HCT116 (cell line): ENCODE data around the gene ZSCAN5A. TPM values are rescaled to one million over a fixed set of nuclear protein-coding genes. Genes with fewer than 3 reads are reported as not detected.

Experiments used
- ATAC-seq: fragments of 200-7000 bp; cut with Tn5 transposase; 2 replicates; pipeline ENCODE4 v1.9.1; 2020; ENCODE audit warnings: mild to moderate bottlenecking, moderate library complexity
- BruUV-seq: library from RNA; stranded (reverse); fragments of 400-500 nt; replicated peaks from 2 replicates; lab custom pipeline; 2021; lab: Mats Ljungman, UMichigan
- CTCF ChIA-PET: fragments of 300-600 bp; sonication (Branson Sonifier 250); formaldehyde crosslinking; loops from one replicate; lab custom pipeline; 2021; ENCODE audit warnings: antibody characterized with exemption; lab: Charles Lee
- POLR2A ChIA-PET: fragments of 300-600, 350-600 bp; sonication (Branson Sonifier 250); formaldehyde crosslinking; loops from one replicate; lab custom pipeline; 2021; ENCODE audit warnings: antibody characterized with exemption; lab: Charles Lee
- RAD21 ChIA-PET, 2 experiments: fragments of 300-600 bp; sonication (Branson Sonifier 250); formaldehyde crosslinking; loops; one replicate each; lab custom pipeline; 2023; ENCODE audit warnings: low total read pairs in 2 of 2; ENCODE audit not compliant: uncharacterized antibody in 2 of 2, unreplicated experiment in 2 of 2, low non-redundant PET in 1 of 2; lab: Charles Lee
- DNase-seq: peaks from one replicate; pipeline ENCODE4 v3.0.0-alpha.2; 2010; ENCODE audit warnings: low read depth, low spot score
- H2AFZ ChIP-seq: fragments of 200-600 bp; shearing (Covaris generic), sonication (generic); 2 replicates; pipeline ENCODE4 v1.6.1; 2017; ENCODE audit warnings: low read depth, mixed run types, mixed read lengths, antibody characterized with exemption, low read length; ENCODE audit not compliant: poor library complexity, severe bottlenecking
- H3K27ac ChIP-seq: 2 replicates; pipeline ENCODE4 v1.5.1; 2012; ENCODE audit warnings: low read depth, low read length
- H3K27me3 ChIP-seq: fragments of 200-600 bp; sonication (generic); 2 replicates; pipeline ENCODE4 v1.6.1; 2016; ENCODE audit warnings: mixed run types, low read length, mixed read lengths; ENCODE audit not compliant: insufficient read depth
- H3K36me3 ChIP-seq, 2 experiments: fragments of 200-500 bp in 1 of 2; fragments of 200-600 bp in 1 of 2; sonication (Bioruptor generic) in 1 of 2; sonication (generic) in 1 of 2; 2 replicates each; pipeline versions ENCODE4 v1.5.1 to v1.6.1; 2014 to 2016; ENCODE audit warnings: low read length in 2 of 2, inconsistent platforms in 1 of 2, mixed read lengths in 1 of 2, mixed run types in 1 of 2; ENCODE audit not compliant: insufficient read depth in 2 of 2, control insufficient read depth in 1 of 2
- H3K4me1 ChIP-seq, 2 experiments: fragments of 200-600 bp in 1 of 2; sonication (generic) in 1 of 2; 2 replicates each; pipeline versions ENCODE4 v1.5.1 to v1.6.1; 2012 to 2017; ENCODE audit warnings: low read length in 2 of 2, inconsistent platforms in 1 of 2, mild to moderate bottlenecking in 1 of 2, mixed read lengths in 1 of 2, mixed run types in 1 of 2, moderate library complexity in 1 of 2; ENCODE audit not compliant: insufficient read depth in 2 of 2, control insufficient read depth in 1 of 2
- H3K4me2 ChIP-seq: fragments of 200-600 bp; sonication (generic); 2 replicates; pipeline ENCODE4 v1.6.1; 2017; ENCODE audit warnings: mixed run types, low read length, mixed read lengths
- H3K4me3 ChIP-seq, 2 experiments: fragments of 200-600 bp in 1 of 2; sonication (generic) in 1 of 2; replicated peaks in 1 of 2; 2 replicates each; pipeline ENCODE4 v1.5.1; 2011 to 2016; ENCODE audit warnings: low read length in 2 of 2, control low read depth in 1 of 2, low read depth in 1 of 2, mild to moderate bottlenecking in 1 of 2, mixed read lengths in 1 of 2, mixed run types in 1 of 2
- H3K79me2 ChIP-seq: fragments of 200-600 bp; sonication (generic); 2 replicates; pipeline ENCODE4 v1.6.1; 2017; ENCODE audit warnings: mild to moderate bottlenecking, mixed run types, low read length, moderate library complexity, mixed read lengths; ENCODE audit not compliant: insufficient read depth
- H3K9ac ChIP-seq: fragments of 200-600 bp; sonication (generic); 2 replicates; pipeline ENCODE4 v1.6.1; 2016; ENCODE audit warnings: low read length, mixed read lengths
- H3K9me2 ChIP-seq: fragments of 200-600 bp; sonication (generic), shearing (Covaris generic); 2 replicates; pipeline ENCODE4 v1.6.1; 2017; ENCODE audit warnings: mixed run types, mild to moderate bottlenecking, moderate library complexity; ENCODE audit not compliant: insufficient read depth
- H3K9me3 ChIP-seq, 2 experiments: fragments of 200-500 bp in 1 of 2; fragments of 200-600 bp in 1 of 2; sonication (Bioruptor generic) in 1 of 2; sonication (generic) in 1 of 2; 2 replicates each; pipeline ENCODE4 v1.6.1; 2014 to 2017; ENCODE audit warnings: low read length in 2 of 2, mixed read lengths in 2 of 2, inconsistent platforms in 1 of 2, low read depth in 1 of 2, mild to moderate bottlenecking in 1 of 2, mixed run types in 1 of 2, moderate library complexity in 1 of 2; ENCODE audit not compliant: control insufficient read depth in 1 of 2, insufficient read depth in 1 of 2
- H4K20me1 ChIP-seq: fragments of 200-600 bp; sonication (generic), shearing (Covaris generic); 2 replicates; pipeline ENCODE4 v1.6.1; 2017; ENCODE audit warnings: mixed run types, mild to moderate bottlenecking, moderate library complexity; ENCODE audit not compliant: insufficient read depth
- CBX3 ChIP-seq: IDR thresholded peaks from 2 replicates; pipeline ENCODE4 v1.6.1; 2012; ENCODE audit warnings: low read depth
- CEBPB ChIP-seq: IDR thresholded peaks from 2 replicates; pipeline ENCODE4 v1.6.1; 2012; ENCODE audit warnings: low read depth
- EGR1 ChIP-seq: IDR thresholded peaks from 2 replicates; pipeline ENCODE4 v1.6.1; 2012; ENCODE audit warnings: low read depth
- ELF1 ChIP-seq: IDR thresholded peaks from 2 replicates; pipeline ENCODE4 v1.6.1; 2012; ENCODE audit warnings: low read depth, borderline replicate concordance
- EZH2 ChIP-seq: fragments of 200-600 bp; sonication (generic); IDR thresholded peaks from 2 replicates; pipeline ENCODE4 v1.6.1; 2017; ENCODE audit warnings: antibody characterized with exemption, mixed run types
- FOSL1 ChIP-seq: IDR thresholded peaks from 2 replicates; pipeline ENCODE4 v1.6.1; 2012; ENCODE audit warnings: low read depth
- JUND ChIP-seq: IDR thresholded peaks from 2 replicates; pipeline ENCODE4 v1.6.1; 2012
- POLR2AphosphoS5 ChIP-seq: IDR thresholded peaks from 2 replicates; pipeline ENCODE4 v1.6.1; 2011; ENCODE audit warnings: mild to moderate bottlenecking, low read depth, low read length, moderate library complexity
- RAD21 ChIP-seq: IDR thresholded peaks from 2 replicates; pipeline ENCODE4 v1.6.1; 2012; ENCODE audit warnings: low read depth, mild to moderate bottlenecking
- SIN3A ChIP-seq: IDR thresholded peaks from 2 replicates; pipeline ENCODE4 v1.6.1; 2012; ENCODE audit warnings: low read depth
- SP1 ChIP-seq: IDR thresholded peaks from 2 replicates; pipeline ENCODE4 v1.6.1; 2012; ENCODE audit warnings: low read depth
- intact Hi-C: fragments of 100-400 bp; cut with micrococcal nuclease; formaldehyde crosslinking; loops from 2 replicates; pipeline ENCODE4 v1.10.0; 2022
- total RNA-seq: library from RNA; stranded (reverse); gene quantifications from one replicate; pipeline ENCODE4 v1.2.1, GENCODE V29; 2021; ENCODE audit not compliant: unreplicated experiment
- TF ChIP-seq, protein P1 (sequence below), 3 experiments: fragments of 200-600 bp in 1 of 3; sonication (generic) in 1 of 3; IDR thresholded peaks in 2 of 3; conservative IDR thresholded peaks in 1 of 3; 2 replicates each; pipeline ENCODE4 v1.5.1; 2012 to 2017; ENCODE audit warnings: low read depth in 2 of 3, low read length in 2 of 3, antibody characterized with exemption in 1 of 3, borderline replicate concordance in 1 of 3, control low read depth in 1 of 3, mild to moderate bottlenecking in 1 of 3, mixed read lengths in 1 of 3, mixed run types in 1 of 3, moderate library complexity in 1 of 3; ENCODE audit not compliant: insufficient read depth in 1 of 3
- TF ChIP-seq, protein P2 (sequence below): IDR thresholded peaks from 2 replicates; pipeline ENCODE4 v1.6.1; 2012

Gene ZSCAN5A
- total RNA-seq, 1 experiment from 2014 or later = 9.2 TPM

DNA sequence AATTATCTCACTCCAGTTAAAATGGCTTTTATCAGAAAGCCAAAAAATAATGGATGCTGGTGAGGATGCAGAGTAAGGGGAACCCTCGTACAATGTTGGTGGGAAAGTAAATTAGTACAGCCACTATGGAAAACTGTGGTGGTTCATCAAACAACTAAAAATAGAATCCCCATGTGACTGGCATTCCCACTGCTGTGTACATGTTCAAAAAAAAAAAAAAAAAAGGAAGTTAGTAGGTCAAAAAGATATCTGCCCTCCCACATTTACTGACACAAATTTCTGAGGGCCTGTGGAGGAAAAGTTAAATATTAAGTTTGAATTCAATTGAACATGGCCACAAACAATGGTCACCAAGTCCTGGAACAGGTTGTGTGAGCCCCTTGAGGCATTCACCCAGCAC lies 9.8 kb upstream of the ZSCAN5A start (continued):
- no peak for TF ChIP-seq RAD21
- TF ChIP-seq JUND = no peak
- no peak for TF ChIP-seq EZH2
- no peak for TF ChIP-seq SIN3A

DNA sequence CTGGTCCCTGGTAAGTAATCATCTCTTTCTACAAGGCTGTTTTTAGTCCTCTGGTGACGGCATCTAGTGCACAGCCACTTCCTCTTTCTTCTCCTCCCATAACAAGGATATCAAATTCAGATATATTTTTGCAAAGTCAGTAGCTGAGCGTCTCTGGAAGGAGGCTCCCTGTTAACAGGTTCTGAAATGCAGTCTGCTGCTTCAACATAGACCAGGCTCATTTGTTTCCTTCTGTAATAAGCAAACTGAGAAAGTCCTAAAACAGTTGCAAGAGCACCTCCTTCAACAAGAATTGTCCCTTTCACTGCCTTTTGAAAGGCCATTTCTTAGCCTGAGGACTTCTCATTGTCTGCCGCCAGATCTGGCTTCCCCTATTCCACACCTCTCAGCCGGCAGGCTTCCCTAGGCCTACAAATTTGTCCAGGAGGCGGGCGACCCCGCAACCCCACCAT lies 7.4 kb upstream of the ZSCAN5A start:
- H3K9me2 ChIP-seq = no peaks in the 10 kb centered on the region
- ChIA-PET CTCF (interaction anchor here (0.9 to 1.9 kb wide), 2 partner anchors 11 to 12 kb away, joined by 4 to 6 read pairs; no protein-coding TSS in a partner anchor), POLR2A (no interaction called here), RAD21 (interaction anchor here in 1 of 2 experiments (0.6 kb wide), 1 partner anchor 150 kb away, joined by 4 read pairs; no protein-coding TSS in a partner anchor)
- intact Hi-C loops = no loop called here
- BruUV-seq = no TSS peak
- H3K36me3 ChIP-seq = no peaks in the 10 kb centered on the region
- ATAC-seq = no peak
- no peaks in the 10 kb centered on the region for H3K79me2 ChIP-seq
- no peak overlapping the region for H3K27ac ChIP-seq
- no peak for DNase-seq
- H2AFZ ChIP-seq = no peak overlapping the region
- no peaks in the 10 kb centered on the region for H3K4me1 ChIP-seq
- no peak overlapping the region for H3K9ac ChIP-seq
- H4K20me1 ChIP-seq = no peaks in the 10 kb centered on the region
- H3K27me3 ChIP-seq = no peaks in the 10 kb centered on the region
- H3K4me2 ChIP-seq = no peak overlapping the region
- no peaks in the 10 kb centered on the region for H3K9me3 ChIP-seq
- TF ChIP-seq, protein P1, sequence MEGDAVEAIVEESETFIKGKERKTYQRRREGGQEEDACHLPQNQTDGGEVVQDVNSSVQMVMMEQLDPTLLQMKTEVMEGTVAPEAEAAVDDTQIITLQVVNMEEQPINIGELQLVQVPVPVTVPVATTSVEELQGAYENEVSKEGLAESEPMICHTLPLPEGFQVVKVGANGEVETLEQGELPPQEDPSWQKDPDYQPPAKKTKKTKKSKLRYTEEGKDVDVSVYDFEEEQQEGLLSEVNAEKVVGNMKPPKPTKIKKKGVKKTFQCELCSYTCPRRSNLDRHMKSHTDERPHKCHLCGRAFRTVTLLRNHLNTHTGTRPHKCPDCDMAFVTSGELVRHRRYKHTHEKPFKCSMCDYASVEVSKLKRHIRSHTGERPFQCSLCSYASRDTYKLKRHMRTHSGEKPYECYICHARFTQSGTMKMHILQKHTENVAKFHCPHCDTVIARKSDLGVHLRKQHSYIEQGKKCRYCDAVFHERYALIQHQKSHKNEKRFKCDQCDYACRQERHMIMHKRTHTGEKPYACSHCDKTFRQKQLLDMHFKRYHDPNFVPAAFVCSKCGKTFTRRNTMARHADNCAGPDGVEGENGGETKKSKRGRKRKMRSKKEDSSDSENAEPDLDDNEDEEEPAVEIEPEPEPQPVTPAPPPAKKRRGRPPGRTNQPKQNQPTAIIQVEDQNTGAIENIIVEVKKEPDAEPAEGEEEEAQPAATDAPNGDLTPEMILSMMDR (IDR thresholded peaks at IDR 0.05 in 2 of 3, conservative IDR thresholded peaks at IDR 0.05 in 1 of 3; ENCODE audit: borderline replicate concordance in 1 of 3, insufficient read depth in 1 of 3, low read depth in 2 of 3, low read length in 2 of 3) = no peak
- TF ChIP-seq, protein P2, sequence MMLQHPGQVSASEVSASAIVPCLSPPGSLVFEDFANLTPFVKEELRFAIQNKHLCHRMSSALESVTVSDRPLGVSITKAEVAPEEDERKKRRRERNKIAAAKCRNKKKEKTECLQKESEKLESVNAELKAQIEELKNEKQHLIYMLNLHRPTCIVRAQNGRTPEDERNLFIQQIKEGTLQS = no peak
- no peak for TF ChIP-seq CEBPB
- TF ChIP-seq POLR2AphosphoS5 = no peak
- TF ChIP-seq EGR1 = no peak
- no peak for TF ChIP-seq SP1
- TF ChIP-seq FOSL1 = no peak
- no peak for TF ChIP-seq ELF1
- no peak for TF ChIP-seq SIN3A
- no peak for TF ChIP-seq RAD21
- no peak for TF ChIP-seq CBX3
- no peak overlapping the region for H3K4me3 ChIP-seq
